ENCODE data around the gene RAI1.
"Not testable (repeated sequence)": the region's sequence is repeated elsewhere in the genome, so short reads cannot be mapped to it uniquely, and the experiment has no call there.

RAI1 gene

DNA sequence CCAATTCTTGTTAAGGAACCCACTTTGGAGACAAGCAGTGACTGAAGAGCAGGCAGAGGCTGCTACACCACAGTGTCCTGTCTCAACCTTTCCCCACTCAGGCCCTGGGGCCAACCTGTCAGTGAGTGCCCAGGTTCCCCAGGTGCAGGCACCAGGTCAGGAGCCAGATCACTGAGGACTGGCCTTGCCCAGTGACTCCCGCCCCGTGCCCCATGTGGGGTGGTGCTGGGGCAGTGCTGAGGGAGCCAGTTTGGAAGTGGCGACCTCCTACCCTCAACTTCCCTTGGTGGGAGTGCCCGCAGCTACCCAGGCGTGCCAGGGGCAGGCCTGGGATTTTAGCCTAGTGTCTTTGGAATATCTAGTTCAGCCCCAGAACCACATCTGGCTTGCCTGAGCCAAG lies 126.2 kb downstream of the RAI1 start:
- DNase-seq, result no peak

DNA sequence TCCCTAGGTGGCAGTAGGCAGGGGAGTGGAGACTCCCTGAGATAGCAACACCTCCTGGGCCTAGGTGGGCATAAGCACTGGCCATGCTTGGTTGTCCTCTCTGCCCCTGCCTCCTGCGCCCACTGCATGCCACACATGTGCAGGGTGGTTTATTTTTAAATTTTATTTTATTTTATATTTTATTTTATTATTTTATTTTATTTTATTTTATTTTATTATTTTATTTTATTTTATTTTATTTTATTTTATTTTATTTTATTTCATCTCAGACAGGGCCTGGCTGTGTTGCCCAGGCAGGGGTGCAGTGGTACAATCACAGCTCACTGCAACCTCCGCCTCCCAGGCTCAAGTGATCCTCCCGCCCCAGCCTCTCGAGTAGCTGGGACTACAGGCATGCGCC lies 126.9 kb downstream of the RAI1 start:
- DNase-seq, result not testable (repeated sequence)

GRCh38 chr17:17808706-17809432 lies 127.6 kb downstream of the RAI1 start:
- peak; percentile 81 for DNase-seq

DNA sequence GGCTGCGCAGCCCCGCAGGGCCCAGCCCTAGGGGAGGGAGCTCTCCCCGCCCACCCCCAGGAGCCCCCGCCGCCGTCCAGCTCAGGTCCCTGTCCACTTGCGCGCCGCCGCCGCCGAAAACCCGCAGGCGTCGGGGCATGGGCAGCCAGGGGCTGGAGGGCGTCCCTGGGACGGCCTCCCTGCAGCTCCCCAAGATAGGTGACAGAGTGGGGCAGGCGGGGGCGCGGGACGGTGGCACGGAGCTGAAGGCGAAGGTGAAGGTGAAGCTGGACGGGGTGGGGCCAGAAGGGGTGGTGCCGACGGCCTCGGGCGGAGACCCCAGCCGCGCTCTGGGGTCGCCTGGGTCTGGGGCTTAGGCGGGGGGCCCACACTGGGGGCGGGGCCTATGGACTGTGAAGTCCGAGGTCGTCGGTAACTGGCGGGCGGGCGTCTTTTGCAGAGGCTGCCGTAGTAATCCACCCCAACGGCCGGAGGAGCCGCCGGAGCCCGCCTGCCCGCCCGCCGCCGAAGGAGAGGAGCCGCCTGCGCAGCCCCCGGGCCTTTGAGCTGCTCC lies 128.3 kb downstream of the RAI1 start:
- DNase-seq, result no peak

- DNase-seq, result no peak
These were observed 129.0 kb downstream of the RAI1 start for GRCh38 chr17:17810084-17810894.

- no peak for DNase-seq
These were observed 129.6 kb downstream of the RAI1 start for GRCh38 chr17:17810895-17811248.

GRCh38 chr17:17811381-17812210 lies 130.3 kb downstream of the RAI1 start:
- no peak for DNase-seq

GRCh38 chr17:17812211-17813054 lies 131.2 kb downstream of the RAI1 start:
- DNase-seq, result peak; percentile 61

GRCh38 chr17:17813055-17813724 lies 131.9 kb downstream of the RAI1 start:
- DNase-seq, result no peak

DNA sequence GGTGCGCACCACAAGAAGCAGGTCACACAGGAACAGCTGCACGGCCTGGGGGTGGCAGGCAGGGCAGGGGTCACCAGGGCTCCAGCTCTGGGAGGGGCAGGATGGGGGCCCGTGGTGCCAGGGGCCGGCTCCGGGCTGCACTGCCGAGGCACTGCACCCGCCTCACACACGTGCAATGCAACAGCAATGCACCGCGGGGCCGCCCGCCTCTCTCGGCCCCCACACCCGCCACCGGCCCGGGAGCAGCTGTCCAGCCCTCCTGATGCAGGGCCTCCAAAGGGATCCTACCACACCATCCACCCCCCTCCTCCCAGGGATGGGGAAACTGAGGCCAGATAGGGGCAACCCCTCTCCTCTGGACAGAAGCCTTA lies 132.5 kb downstream of the RAI1 start:
- DNase-seq, result no peak

DNA sequence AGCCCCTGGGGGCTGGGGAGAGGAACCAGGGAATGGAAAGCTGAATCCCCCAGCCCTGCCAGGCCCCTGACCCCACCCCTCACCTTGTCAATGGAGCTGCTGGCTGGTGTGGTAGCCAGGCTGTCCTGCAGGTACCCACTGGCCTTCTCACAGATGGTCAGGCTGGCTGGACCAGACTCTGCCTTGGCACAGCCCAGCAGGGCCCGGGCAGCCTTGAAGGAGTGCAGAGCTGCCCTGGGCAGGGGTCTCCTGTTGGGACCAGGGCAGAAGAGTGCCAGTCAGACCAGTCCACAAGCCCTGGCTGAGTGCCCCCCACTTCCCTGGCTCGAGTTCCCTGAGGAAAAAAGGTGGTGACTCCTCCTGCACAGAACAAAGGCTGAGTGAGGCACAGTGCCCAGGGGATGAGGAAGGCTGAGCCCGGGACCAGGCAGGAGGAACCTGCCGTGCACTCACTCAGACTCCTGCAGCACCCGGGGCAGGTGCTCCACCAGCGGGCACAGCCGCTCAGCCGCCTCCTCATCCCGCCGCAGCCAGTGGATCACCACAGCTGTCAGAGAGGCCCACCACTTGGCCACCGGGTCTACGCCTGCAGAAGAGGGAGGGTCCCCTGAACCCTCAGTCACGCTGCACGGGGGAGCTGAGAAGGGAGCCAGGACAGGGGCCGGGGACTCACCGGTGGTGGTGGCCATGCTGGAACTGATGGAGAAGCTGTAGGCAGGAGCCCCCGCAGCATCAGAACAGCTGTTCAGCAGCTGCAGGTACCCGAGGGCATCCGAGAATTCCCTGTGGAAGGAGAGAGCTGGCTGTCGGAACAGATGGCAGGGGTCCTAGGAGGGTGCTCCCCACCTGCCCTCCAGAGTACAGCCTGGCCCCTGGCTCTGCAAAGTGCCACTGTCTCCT lies 133.2 kb downstream of the RAI1 start:
- no peak for DNase-seq

DNA sequence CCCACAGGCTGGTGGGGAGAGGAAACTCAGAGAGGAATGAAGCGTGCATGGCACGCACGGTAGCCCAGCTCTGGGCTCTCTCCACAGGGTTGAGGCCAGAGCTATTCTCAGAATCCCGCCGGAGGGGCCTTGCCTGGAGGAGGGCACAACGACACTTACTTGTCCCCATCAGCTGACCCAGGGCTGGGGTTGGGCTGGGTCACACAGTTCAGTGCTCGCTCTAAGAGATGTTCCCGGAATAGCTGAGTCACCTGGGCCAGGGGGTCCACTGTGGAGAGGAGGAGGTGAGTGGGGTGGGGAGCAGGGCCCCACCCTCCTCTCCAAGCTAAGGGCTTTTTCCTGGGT lies 133.8 kb downstream of the RAI1 start:
- no peak for DNase-seq

- DNase-seq, result no peak
These were observed 134.4 kb downstream of the RAI1 start for GRCh38 chr17:17815436-17816200.

- DNase-seq, result no peak
These were observed 135.1 kb downstream of the RAI1 start for GRCh38 chr17:17816240-17816814.

DNA sequence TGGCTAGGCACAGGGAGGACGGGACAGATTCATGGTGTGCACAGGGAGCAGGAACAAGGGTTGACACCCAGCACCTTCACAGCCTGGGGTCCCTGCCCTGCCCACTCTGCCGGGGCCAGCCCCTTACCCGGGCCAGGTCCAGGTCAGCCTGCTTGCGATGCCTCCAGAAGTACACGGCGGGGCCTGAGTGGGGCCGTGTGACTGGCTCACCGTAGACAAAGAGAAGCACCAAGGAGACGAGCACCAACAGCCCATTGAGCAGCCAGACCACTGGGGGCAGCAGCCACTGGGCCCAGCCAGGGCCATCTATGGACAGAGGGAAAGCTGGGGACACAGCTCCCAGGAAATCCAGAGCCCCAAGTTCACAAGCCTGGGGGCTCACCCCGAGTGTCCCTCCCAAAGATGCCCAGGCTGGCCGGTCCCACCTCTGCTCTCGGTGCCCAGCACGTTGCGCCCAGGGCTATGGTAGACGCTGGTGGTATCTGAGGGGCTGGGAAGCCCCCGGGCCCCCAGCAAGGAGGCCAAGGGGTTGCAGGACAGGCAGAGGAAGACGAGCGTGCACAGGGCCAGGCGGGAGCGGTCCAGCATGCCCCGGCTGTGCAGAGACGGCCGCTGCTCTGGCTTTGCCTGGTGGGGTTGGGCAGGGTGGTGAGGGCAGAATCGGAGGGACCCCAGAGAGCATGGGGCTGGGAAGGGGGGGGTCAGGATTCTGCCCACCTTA lies 135.7 kb downstream of the RAI1 start:
- no peak for DNase-seq

DNA sequence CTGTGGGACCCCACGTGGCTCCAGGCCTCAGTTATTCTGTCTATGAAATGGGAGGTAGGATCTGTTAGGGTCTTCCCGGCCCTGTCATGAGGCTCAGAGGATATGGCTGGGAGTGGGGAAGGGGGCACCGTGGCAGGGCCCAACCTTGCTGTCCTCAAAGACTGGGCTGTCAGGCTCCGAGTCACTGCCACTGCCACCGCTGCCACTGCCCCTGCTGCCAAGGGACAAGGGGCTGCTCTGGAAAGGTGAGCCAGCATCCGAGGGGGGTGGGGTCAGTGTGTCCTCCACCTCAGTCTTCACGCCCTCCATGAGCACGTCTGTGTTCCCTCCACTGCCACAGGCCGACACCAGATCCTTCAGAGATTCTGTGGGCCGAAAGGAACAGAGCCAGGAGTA lies 136.3 kb downstream of the RAI1 start:
- DNase-seq, result no peak

DNA sequence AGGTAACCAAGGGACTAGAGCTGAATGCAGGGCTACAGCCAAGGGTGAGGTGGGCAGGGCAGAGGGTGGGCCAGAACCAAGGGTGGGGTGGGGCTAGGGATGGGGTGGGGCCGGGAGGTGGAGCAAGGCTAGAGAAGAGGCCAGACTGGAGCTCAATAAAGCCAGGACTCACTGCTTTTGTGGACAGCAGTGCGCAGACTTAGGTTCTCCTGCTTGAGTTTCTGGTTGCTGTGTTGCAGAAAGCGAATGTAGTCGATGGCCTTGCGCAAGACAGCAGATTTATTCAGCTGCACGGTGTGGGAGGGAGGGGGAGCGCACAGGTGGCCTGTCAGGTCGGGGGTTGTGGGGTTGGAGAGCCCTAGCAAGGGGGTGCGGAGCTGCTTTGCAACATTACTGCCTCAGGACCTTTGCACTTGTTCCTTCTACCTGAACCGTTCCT lies 136.8 kb downstream of the RAI1 start:
- peak; percentile 61 for DNase-seq

DNA sequence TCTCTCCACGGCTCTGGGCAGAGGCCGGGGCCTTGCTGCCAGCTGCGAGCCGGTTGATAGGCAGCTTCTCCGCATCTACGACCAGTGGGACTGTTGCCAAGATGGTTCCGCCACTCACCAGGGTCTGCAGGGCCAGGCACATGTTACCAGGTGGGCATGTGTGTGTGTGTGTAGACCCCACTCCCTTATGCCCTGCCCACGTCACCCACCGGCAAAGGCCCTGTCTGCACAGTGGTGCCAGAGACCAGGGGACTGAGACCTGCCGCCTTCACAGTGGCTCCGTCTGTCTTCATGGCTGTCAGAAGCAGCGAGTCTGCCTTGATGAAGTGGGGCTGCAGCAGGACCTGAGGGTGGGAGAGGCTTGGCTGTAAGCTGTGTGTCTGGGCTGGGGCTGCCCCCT lies 137.9 kb downstream of the RAI1 start:
- no peak for DNase-seq

GRCh38 chr17:17819561-17819995 lies 138.3 kb downstream of the RAI1 start:
- DNase-seq, result peak; percentile 93

All from RPMI8226 (cell line).